NCI-H128 (cell line): ENCODE data around the gene GNE.
A peak's percentile ranks its signal among the peaks of the same experiment; 100 is the strongest.
"Not testable (repeated sequence)": the region's sequence is repeated elsewhere in the genome, so short reads cannot be mapped to it uniquely, and the experiment has no call there.

ENCODE experiments used
- DNase-seq: peaks from one replicate; lab custom pipeline; 2025; ENCODE audit not compliant: unreplicated experiment; lab: John Stamatoyannopoulos, UW

The GNE gene, protein sequence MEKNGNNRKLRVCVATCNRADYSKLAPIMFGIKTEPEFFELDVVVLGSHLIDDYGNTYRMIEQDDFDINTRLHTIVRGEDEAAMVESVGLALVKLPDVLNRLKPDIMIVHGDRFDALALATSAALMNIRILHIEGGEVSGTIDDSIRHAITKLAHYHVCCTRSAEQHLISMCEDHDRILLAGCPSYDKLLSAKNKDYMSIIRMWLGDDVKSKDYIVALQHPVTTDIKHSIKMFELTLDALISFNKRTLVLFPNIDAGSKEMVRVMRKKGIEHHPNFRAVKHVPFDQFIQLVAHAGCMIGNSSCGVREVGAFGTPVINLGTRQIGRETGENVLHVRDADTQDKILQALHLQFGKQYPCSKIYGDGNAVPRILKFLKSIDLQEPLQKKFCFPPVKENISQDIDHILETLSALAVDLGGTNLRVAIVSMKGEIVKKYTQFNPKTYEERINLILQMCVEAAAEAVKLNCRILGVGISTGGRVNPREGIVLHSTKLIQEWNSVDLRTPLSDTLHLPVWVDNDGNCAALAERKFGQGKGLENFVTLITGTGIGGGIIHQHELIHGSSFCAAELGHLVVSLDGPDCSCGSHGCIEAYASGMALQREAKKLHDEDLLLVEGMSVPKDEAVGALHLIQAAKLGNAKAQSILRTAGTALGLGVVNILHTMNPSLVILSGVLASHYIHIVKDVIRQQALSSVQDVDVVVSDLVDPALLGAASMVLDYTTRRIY

DNA sequence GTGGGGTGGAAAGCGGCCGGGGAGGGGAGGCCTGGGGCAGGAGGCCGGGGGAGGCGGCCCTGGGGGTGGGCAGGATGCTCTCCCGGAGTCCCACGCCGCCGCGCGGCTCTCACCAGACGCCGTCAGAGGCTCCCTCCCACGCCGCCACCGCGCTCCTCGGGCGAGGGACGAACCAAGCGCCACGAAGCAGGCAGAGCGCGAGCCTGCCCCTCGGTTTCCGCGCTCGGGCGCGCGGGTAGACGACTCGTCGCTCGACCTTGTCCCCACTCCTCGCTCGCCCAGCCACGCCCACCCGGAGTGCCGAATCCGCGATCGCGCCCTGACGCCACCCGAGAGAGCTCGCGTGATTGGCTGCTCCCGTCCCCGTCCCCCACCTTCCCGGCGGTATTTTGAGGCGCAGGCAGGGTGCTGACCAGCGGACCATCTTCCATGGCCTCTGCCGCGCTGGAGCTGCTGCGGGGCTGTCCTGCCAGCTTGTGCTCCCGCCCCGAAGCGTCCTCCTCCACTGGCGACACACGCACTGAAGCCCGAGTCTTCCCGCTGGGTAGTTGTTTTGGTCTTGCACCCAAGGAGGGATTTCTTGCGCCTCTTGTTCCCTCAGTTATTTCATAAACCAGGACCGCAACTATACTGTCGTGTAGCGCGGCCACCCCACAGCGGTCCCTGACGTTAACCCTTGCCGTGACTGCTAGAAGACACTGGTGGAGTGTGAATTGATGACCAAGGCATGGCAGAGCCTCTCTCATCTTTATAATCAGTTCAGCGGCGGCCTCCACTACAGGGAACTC lies at the start of gene GNE:
GNE (minus strand) TSS at position 241 of the 788 bp plus-strand sequence. CDS start 9,093 bp downstream, outside the sequence.
- DNase-seq: peak; percentile 94

- no peak for DNase-seq
These were observed 48.4 kb upstream of the GNE start for GRCh38 chr9:36306471-36307306.

GRCh38 chr9:36304366-36304765 lies 46.1 kb upstream of the GNE start:
- DNase-seq: not testable (repeated sequence)

DNA sequence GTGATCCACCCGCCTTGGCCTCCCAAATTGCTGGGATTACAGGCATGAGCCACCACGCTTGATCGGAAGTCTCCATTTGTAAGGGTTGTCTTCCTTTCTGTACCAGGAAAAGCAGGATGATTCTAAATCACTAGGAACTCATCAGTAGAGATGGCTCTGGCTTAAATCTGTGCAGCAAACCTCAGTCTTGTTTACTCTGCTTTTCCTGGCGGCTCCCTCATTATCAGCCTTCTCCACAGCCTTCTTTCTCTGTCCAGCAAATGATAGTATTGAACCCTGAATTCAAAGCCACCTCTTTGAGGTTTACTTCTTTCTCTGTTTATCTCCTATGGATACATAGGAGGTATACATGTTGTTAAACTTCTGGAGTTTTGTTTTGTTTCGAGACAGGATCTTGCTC lies 43.0 kb upstream of the GNE start:
- no peak for DNase-seq

- DNase-seq: no peak
These were observed 40.3 kb upstream of the GNE start for GRCh38 chr9:36298566-36298965.

- no peak for DNase-seq
These were observed 39.5 kb upstream of the GNE start for GRCh38 chr9:36297798-36298197.

GRCh38 chr9:36294996-36295395 lies 36.7 kb upstream of the GNE start:
- not testable (repeated sequence) for DNase-seq

GRCh38 chr9:36293918-36294317 lies 35.7 kb upstream of the GNE start:
- DNase-seq: no peak

DNA sequence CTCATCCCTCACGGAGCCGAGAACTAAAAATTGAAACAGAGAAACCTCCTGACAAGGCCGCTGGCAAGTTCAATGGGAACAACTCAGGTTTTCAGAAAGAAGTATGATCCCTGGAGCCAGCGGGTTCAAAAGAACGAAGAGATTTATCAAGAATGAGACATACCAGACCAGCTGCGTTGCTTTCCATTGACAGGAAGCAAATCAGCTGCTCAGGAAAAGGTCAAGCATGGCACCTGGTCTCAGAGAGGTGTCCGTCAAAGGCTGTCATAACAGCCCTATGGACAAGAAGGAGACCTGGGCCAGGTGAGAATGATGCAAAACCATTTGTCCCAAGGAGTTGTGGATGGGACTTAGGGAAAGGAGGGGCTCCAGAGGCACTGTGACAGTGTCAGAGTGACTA lies 34.9 kb upstream of the GNE start:
- no peak for DNase-seq

DNA sequence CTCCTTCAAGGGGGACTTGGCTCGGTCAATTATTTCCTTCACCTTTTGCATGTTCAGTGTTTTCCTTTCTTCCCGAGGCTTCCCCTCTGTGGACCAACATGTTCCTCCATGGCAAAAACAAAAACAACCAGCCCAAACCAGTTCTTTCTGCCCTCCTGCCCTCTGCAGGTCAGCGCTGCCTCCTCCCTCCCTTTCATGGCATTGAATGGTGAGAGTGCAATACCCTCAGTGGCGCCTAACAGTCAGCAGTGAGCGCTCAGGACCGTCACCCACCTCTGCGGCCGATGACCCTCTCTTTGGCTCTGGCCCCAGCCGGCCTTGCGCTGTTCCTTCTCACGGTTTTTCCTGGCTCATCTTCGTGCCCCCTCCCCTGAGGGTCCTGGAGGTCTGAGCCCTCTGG lies 34.4 kb upstream of the GNE start:
- DNase-seq: no peak

DNA sequence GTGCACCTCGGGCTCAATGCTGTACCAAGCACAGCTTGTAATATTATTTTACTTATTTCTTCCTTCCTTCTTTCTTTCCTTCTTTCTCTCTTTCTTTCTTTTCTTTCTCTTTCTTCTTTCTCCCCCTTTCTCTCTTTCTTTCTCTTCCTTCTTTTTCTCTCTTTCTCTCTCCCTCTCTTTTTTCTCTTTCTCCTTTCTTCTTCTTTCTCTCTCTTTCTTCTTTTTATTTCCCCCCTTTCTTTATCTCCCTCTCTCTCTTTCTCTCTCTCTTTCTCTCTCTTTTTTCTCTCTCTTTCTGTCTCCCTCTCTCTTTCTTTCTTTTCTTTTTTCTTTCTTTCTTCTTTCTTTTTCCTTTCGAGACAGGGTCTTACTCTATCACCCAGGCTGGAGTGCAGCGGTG lies 32.7 kb upstream of the GNE start:
- no peak for DNase-seq

- DNase-seq: no peak
These were observed 31.7 kb upstream of the GNE start for GRCh38 chr9:36289836-36290435.

- DNase-seq: no peak
These were observed 29.8 kb upstream of the GNE start for GRCh38 chr9:36288070-36288469.

DNA sequence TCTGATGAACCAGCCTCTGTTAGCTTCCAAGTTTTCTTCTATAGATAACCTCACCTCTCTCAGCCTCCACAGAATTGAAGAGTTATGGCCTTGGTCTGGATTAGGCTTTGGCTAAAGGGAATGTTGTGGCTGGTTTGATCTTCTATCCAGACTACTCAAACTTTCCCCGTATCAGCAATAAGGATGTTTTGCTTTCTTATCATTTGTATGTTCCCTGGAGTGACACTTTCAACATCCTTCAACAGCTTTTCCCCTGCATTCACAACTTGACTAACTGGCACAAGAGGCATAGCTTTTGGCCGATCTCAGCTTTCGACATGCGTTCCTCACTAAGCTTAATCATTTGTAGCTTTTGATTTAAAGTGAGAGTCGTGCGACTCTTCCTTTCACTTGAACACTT lies 28.1 kb upstream of the GNE start:
- no peak for DNase-seq

- DNase-seq: no peak
These were observed 26.0 kb upstream of the GNE start for GRCh38 chr9:36284226-36284625.

DNA sequence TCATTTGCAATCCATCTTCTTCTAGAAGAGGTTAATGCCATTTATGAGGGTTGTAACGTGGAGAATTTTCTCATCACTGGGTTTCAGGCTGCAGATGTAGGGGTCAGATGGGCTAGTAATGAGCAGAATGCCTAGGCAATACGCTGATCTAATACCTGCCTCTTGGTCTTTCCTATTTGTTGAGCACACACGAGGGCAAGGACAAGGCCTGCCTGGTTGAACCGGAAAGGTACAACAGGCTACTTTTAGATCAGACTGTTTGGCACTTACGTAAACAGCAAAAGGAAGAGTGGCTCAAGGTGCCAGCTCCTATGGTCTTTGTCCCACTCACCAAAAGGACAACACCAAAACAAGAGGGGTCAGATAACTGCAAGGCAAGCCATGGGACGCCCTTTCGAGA lies 24.0 kb upstream of the GNE start:
- DNase-seq: no peak

- no peak for DNase-seq
These were observed 22.7 kb upstream of the GNE start for GRCh38 chr9:36280989-36281388.

DNA sequence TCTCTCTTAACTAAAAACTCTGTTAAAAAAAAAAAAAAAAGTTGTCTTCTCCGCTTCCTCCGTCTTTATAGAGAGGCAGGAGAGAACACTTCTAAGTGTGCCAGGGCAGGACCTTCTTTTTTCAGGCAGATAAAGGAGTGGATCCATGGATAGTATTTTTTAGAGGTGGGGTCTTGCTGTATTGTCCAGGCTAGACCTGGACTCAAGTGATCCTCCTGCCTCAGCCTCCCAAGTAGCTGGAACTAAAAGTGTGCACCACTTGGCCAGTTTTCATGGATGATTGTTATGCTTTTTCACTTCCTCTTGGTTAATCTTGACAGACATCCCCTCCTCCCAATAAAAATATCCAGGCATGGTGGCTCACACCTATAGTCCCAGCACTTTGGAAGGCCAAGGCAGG lies 20.0 kb upstream of the GNE start:
- DNase-seq: no peak

- no peak for DNase-seq
These were observed 18.5 kb upstream of the GNE start for GRCh38 chr9:36276781-36277181.

DNA sequence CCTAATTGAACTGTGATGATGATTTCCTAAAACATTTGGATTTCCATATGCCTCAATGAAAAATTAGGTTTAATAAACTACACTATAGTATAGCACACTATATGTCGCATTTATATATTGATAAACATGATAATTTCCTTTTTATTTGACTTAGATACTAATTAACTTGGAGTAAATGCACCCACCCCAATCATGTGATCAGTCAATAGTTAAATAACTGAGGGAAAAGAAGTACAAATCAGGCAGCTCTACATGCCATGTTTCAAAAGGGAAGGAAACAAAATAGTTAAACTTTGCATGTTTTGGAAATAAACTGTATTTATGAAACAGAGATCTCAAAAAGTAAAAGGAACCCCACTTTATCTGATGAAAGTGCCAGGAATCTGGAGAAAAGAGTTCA lies 18.0 kb upstream of the GNE start:
- DNase-seq: no peak
